ENCODE measurements around the gene HCN1. TPM values are rescaled to one million over a fixed set of nuclear protein-coding genes. Genes with fewer than 3 reads are reported as not detected.

The HCN1 gene
- total RNA-seq, 1 donor from 2014 or later = not detected

- H3K4me3 ChIP-seq (ENCODE audit: low read depth, low read length) = no peak overlapping the region
- H3K36me3 ChIP-seq (ENCODE audit: control insufficient read depth, insufficient read depth, low read length) = no peaks in the 10 kb centered on the region
- no peaks in the 10 kb centered on the region for H3K27me3 ChIP-seq (ENCODE audit: control insufficient read depth, insufficient read depth, low read length)
- FAIRE-seq (no peak), DNase-seq (ENCODE audit: low read depth) (no peak)
- TF ChIP-seq CTCF (IDR thresholded peaks at IDR 0.05; ENCODE audit: insufficient read depth, low read length, severe bottlenecking) = no peak
Measured at GRCh38 chr5:45295231-45295630, 400.9 kb downstream of the HCN1 start.

- no peak for TF ChIP-seq CTCF (IDR thresholded peaks at IDR 0.05; ENCODE audit: insufficient read depth, low read length, severe bottlenecking)
- DNase-seq (ENCODE audit: low read depth) (no peak), FAIRE-seq (no peak)
- H3K36me3 ChIP-seq (ENCODE audit: control insufficient read depth, insufficient read depth, low read length) = no peaks in the 10 kb centered on the region
- no peaks in the 10 kb centered on the region for H3K27me3 ChIP-seq (ENCODE audit: control insufficient read depth, insufficient read depth, low read length)
- no peak overlapping the region for H3K4me3 ChIP-seq (ENCODE audit: low read depth, low read length)
Measured at GRCh38 chr5:45288746-45289145, 407.4 kb downstream of the HCN1 start.

- TF ChIP-seq CTCF (IDR thresholded peaks at IDR 0.05; ENCODE audit: insufficient read depth, low read length, severe bottlenecking) = no peak
- H3K4me3 ChIP-seq (ENCODE audit: low read depth, low read length) = no peak overlapping the region
- DNase-seq (ENCODE audit: low read depth) (no peak), FAIRE-seq (no peak)
- no peaks in the 10 kb centered on the region for H3K27me3 ChIP-seq (ENCODE audit: control insufficient read depth, insufficient read depth, low read length)
- H3K36me3 ChIP-seq (ENCODE audit: control insufficient read depth, insufficient read depth, low read length) = no peaks in the 10 kb centered on the region
Measured at GRCh38 chr5:45284436-45284835, 411.7 kb downstream of the HCN1 start.

GRCh38 chr5:45281081-45281480, 415.1 kb downstream of the HCN1 start:
- FAIRE-seq (no peak), DNase-seq (ENCODE audit: low read depth) (no peak)
- Histone ChIP-seq H3K4me3 (ENCODE audit: low read depth, low read length) (no peak overlapping the region), H3K36me3 (ENCODE audit: control insufficient read depth, insufficient read depth, low read length) (no peaks in the 10 kb centered on the region), H3K27me3 (ENCODE audit: control insufficient read depth, insufficient read depth, low read length) (no peaks in the 10 kb centered on the region)
- TF ChIP-seq CTCF (IDR thresholded peaks at IDR 0.05; ENCODE audit: insufficient read depth, low read length, severe bottlenecking) = no peak

- no peak overlapping the region for H3K4me3 ChIP-seq (ENCODE audit: low read depth, low read length)
Measured at GRCh38 chr5:45279109-45279508, 417.1 kb downstream of the HCN1 start.

More at GRCh38 chr5:45279109-45279508, 417.1 kb downstream of the HCN1 start:
- FAIRE-seq (no peak), DNase-seq (ENCODE audit: low read depth) (no peak)
- Histone ChIP-seq H3K27me3 (ENCODE audit: control insufficient read depth, insufficient read depth, low read length) (no peaks in the 10 kb centered on the region), H3K36me3 (ENCODE audit: control insufficient read depth, insufficient read depth, low read length) (no peaks in the 10 kb centered on the region)
- no peak for TF ChIP-seq CTCF (IDR thresholded peaks at IDR 0.05; ENCODE audit: insufficient read depth, low read length, severe bottlenecking)
